HepG2 (cell line): Measurements from ENCODE around the gene KANSL3. TPM values are rescaled to one million over a fixed set of nuclear protein-coding genes. Genes with fewer than 3 reads are reported as not detected.
A peak's percentile ranks its signal among the peaks of the same experiment; 100 is the strongest.

Source experiments
- AKNA ChIP-seq: sonication (generic); formaldehyde crosslinking; IDR thresholded peaks from 2 replicates; pipeline ENCODE4 v1.4.0; 2020; ENCODE audit warnings: missing genetic modification reagents, borderline replicate concordance
- ATF7 ChIP-seq, 2 experiments: fragments of 450-650 bp in 1 of 2; sonication (generic) in 1 of 2; formaldehyde crosslinking in 1 of 2; IDR thresholded peaks; 2 replicates each; pipeline versions ENCODE4 v1.4.0 to v1.6.1; 2016 to 2020; ENCODE audit warnings: antibody characterized with exemption in 1 of 2, mild to moderate bottlenecking in 1 of 2, missing genetic modification reagents in 1 of 2
- DNMT1 ChIP-seq: sonication (generic); formaldehyde crosslinking; IDR thresholded peaks from 2 replicates; pipeline ENCODE4 v1.5.1; 2020; ENCODE audit warnings: mild to moderate bottlenecking, missing genetic modification reagents
- HIC2 ChIP-seq: sonication (generic); formaldehyde crosslinking; IDR thresholded peaks from 2 replicates; pipeline ENCODE4 v1.9.0; 2022; ENCODE audit warnings: low read depth, missing genetic modification reagents
- MEF2D ChIP-seq: sonication (generic); formaldehyde crosslinking; IDR thresholded peaks from 2 replicates; pipeline ENCODE4 v1.5.1; 2020; ENCODE audit warnings: mild to moderate bottlenecking, missing genetic modification reagents
- NR3C1 ChIP-seq: sonication (generic); formaldehyde crosslinking; IDR thresholded peaks from 2 replicates; pipeline ENCODE4 v1.4.0; 2020; ENCODE audit warnings: missing genetic modification reagents
- RELA ChIP-seq: sonication (generic); formaldehyde crosslinking; IDR thresholded peaks from 2 replicates; pipeline ENCODE4 v1.4.0; 2020; ENCODE audit warnings: missing genetic modification reagents
- RORA ChIP-seq: sonication (generic); formaldehyde crosslinking; IDR thresholded peaks from 2 replicates; pipeline ENCODE4 v1.5.0; 2020; ENCODE audit warnings: mild to moderate bottlenecking, missing genetic modification reagents, moderate library complexity
- THAP11 ChIP-seq: IDR thresholded peaks from 2 replicates; pipeline ENCODE4 v1.6.1; 2016; ENCODE audit warnings: missing biosample characterization, missing genetic modification reagents
- ZBTB49 ChIP-seq: sonication (generic); formaldehyde crosslinking; IDR thresholded peaks from 2 replicates; pipeline ENCODE4 v1.4.0; 2020; ENCODE audit warnings: missing genetic modification reagents, borderline replicate concordance
- ZFP90 ChIP-seq: sonication (generic); formaldehyde crosslinking; IDR thresholded peaks from 2 replicates; pipeline ENCODE4 v1.8.0; 2022; ENCODE audit warnings: missing genetic modification reagents, mild to moderate bottlenecking, inconsistent platforms, borderline replicate concordance
- ZNF589 ChIP-seq: sonication (generic); formaldehyde crosslinking; conservative IDR thresholded peaks from 2 replicates; pipeline ENCODE4 v1.8.0; 2022; ENCODE audit warnings: mild to moderate bottlenecking, moderate library complexity, missing genetic modification reagents
- ZNF614 ChIP-seq: IDR thresholded peaks from 2 replicates; pipeline ENCODE4 v1.6.1; 2018; ENCODE audit warnings: missing biosample characterization, missing genetic modification reagents, inconsistent platforms, borderline replicate concordance
- ZNF7 ChIP-seq: IDR thresholded peaks from 2 replicates; pipeline ENCODE4 v1.6.1; 2016; ENCODE audit warnings: missing biosample characterization, missing genetic modification reagents
- ZNF761 ChIP-seq: sonication (generic); formaldehyde crosslinking; conservative IDR thresholded peaks from 2 replicates; pipeline ENCODE4 v1.4.0; 2020; ENCODE audit warnings: mild to moderate bottlenecking, missing genetic modification reagents
- ZNF772 ChIP-seq: sonication (generic); formaldehyde crosslinking; IDR thresholded peaks from 2 replicates; pipeline ENCODE4 v1.5.0; 2020; ENCODE audit warnings: mild to moderate bottlenecking, missing genetic modification reagents
- ZSCAN29 ChIP-seq: sonication (generic); formaldehyde crosslinking; conservative IDR thresholded peaks from 2 replicates; pipeline ENCODE4 v1.4.0; 2020; ENCODE audit warnings: mild to moderate bottlenecking, missing genetic modification reagents
- polyA plus RNA-seq, 8 experiments: library from polyadenylated mRNA; depleted of rRNA in 3 of 8; stranded (reverse) in 7 of 8; unstranded in 1 of 8; fragments of >200 nt; fragmentation: Illumina TruSeq in 4 of 8; extraction: Trizol in 4 of 8; gene quantifications; 2 replicates each; pipeline versions ENCODE4 v1.2.1 to v1.2.3, GENCODE V29; 2011 to 2016; ENCODE audit warnings: low read depth in 4 of 8, missing spikeins in 1 of 8, mixed read lengths in 1 of 8; ENCODE audit not compliant: insufficient read depth in 1 of 8
- total RNA-seq, 5 experiments: library from RNA; depleted of rRNA; stranded (reverse); fragments of >200 nt; fragmentation: Illumina TruSeq; extraction: Trizol; gene quantifications; 2 replicates each; pipeline ENCODE4 v1.2.3, GENCODE V29; 2016; ENCODE audit warnings: low read depth in 1 of 5
- TF ChIP-seq, protein P1 (sequence below): sonication (generic); formaldehyde crosslinking; IDR thresholded peaks from 2 replicates; pipeline ENCODE4 v1.8.0; 2022; ENCODE audit warnings: mild to moderate bottlenecking, missing genetic modification reagents

KANSL3 gene
- total and polyA plus RNA-seq, 2 of the 13 experiments (the other 11 are each of a cell fraction or from before 2014, with no cell fraction given): 20.8 to 37.3 TPM

DNA sequence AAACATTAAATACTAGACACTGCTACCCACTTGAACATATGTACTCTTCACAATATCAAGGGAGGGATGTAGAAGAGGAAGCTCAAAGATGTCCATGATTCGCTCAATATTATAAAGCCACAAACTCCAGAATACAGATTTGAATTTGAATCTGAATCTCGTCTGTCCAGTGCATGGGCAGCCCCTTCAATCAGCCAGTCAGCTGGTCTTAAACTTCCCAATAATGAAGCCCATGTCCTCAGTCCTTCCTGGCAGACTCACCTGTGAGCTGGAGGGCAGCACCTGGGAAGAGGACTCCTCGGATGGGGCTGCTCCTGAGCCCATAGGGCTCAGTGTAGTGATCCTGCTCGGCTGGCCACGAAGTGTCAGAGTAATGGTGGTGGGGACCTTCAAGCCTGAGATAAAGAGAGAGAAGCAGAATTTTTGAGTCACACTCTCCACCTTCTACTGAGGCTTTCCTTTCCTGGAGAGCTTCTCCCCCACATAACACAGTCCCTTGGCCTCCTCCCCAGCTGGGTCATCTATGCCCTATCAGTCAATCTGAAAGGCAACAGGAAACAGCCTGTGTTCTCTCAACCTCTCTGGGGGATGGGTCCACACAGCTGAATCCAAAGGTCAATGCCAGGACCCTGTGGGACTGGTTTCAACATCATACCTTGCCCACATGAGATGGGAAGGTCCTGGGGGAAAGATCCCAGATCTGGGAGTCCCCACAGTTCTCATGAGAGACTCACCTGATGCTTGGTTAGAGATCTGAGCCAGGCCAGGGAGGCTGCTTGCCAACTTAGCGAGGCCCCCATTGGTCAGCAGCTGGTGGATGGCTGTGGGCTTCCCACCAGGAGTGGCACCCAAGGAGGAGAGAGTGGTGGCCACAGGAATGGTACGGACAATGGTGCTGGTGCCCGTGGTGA, 36.5 kb downstream of the KANSL3 start (continued):
- TF ChIP-seq RORA (CRISPR knock-in tag): no peak
- TF ChIP-seq AKNA (CRISPR knock-in tag): no peak
- peak; percentile 91 for TF ChIP-seq ZNF761
- TF ChIP-seq DNMT1: no peak
- 0 out of 2 replicates have a peak, but pooled peaks have one; percentile 37 for TF ChIP-seq ZNF589 (CRISPR knock-in tag)
- peak; percentile 95 for TF ChIP-seq MEF2D (CRISPR knock-in tag)
- TF ChIP-seq ATF7 (IDR thresholded peaks at IDR 0.05): no peak
- peak; percentile 78; the same call in 1 of the 2 replicates for TF ChIP-seq ATF7 (CRISPR knock-in tag; IDR thresholded peaks at IDR 0.05)
- TF ChIP-seq ZNF614 (CRISPR knock-in tag): peak; percentile 93
- no peak for TF ChIP-seq ZNF7 (CRISPR knock-in tag)
- TF ChIP-seq THAP11: peak; percentile 55
- no peak for TF ChIP-seq ZBTB49
- TF ChIP-seq, protein P1, sequence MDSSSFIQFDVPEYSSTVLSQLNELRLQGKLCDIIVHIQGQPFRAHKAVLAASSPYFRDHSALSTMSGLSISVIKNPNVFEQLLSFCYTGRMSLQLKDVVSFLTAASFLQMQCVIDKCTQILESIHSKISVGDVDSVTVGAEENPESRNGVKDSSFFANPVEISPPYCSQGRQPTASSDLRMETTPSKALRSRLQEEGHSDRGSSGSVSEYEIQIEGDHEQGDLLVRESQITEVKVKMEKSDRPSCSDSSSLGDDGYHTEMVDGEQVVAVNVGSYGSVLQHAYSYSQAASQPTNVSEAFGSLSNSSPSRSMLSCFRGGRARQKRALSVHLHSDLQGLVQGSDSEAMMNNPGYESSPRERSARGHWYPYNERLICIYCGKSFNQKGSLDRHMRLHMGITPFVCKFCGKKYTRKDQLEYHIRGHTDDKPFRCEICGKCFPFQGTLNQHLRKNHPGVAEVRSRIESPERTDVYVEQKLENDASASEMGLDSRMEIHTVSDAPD (CRISPR knock-in tag): no peak
- TF ChIP-seq ZNF772 (CRISPR knock-in tag): peak; percentile 79; the same call in 1 of the 2 replicates
- no peak for TF ChIP-seq RELA
- peak; percentile 77; the same call in 1 of the 2 replicates for TF ChIP-seq ZFP90
- TF ChIP-seq NR3C1: no peak
- peak; percentile 95; the same call in 1 of the 2 replicates for TF ChIP-seq HIC2 (CRISPR knock-in tag)
- peak; percentile 31; the same call in 1 of the 2 replicates for TF ChIP-seq ZSCAN29 (CRISPR knock-in tag)
